Smooth muscle cell (in vitro differentiated cells): ENCODE data around the gene DCST2. TPM values are rescaled to one million over a fixed set of nuclear protein-coding genes. Genes with fewer than 3 reads are reported as not detected.

Experiments used
- DNase-seq: peaks from one replicate; lab custom pipeline; 2025; ENCODE audit not compliant: unreplicated experiment; lab: John Stamatoyannopoulos, UW
- H2AFZ ChIP-seq: fragments of 200-600 bp; sonication (generic); 2 replicates; pipeline ENCODE4 v1.6.0; 2016; ENCODE audit warnings: antibody characterized with exemption, low read depth, mild to moderate bottlenecking
- H3F3A ChIP-seq: fragments of 200-600 bp; sonication (generic); 2 replicates; pipeline ENCODE4 v1.6.0; 2017; ENCODE audit warnings: antibody characterized with exemption, low read depth
- H3K27ac ChIP-seq: fragments of 200-600 bp; sonication (generic); 2 replicates; pipeline ENCODE4 v1.5.1; 2016; ENCODE audit warnings: low read depth, mild to moderate bottlenecking
- H3K27me3 ChIP-seq: fragments of 200-600 bp; sonication (generic); 2 replicates; pipeline ENCODE4 v1.6.1; 2016; ENCODE audit warnings: low read depth, mild to moderate bottlenecking
- H3K36me3 ChIP-seq: fragments of 200-600 bp; sonication (generic); 2 replicates; pipeline ENCODE4 v1.5.1; 2016; ENCODE audit warnings: low read depth
- H3K4me1 ChIP-seq: fragments of 200-600 bp; sonication (generic); 2 replicates; pipeline ENCODE4 v1.5.1; 2016; ENCODE audit warnings: low read depth
- H3K4me2 ChIP-seq: fragments of 200-600 bp; sonication (generic); 2 replicates; pipeline ENCODE4 v1.6.0; 2016; ENCODE audit warnings: mild to moderate bottlenecking
- H3K4me3 ChIP-seq: fragments of 200-600 bp; sonication (generic); 2 replicates; pipeline ENCODE4 v1.5.1; 2016; ENCODE audit warnings: mild to moderate bottlenecking
- H3K79me2 ChIP-seq: fragments of 200-600 bp; sonication (generic); 2 replicates; pipeline ENCODE4 v1.6.0; 2016; ENCODE audit warnings: low read depth, mild to moderate bottlenecking
- H3K9ac ChIP-seq: fragments of 200-600 bp; sonication (generic); 2 replicates; pipeline ENCODE4 v1.6.0; 2016; ENCODE audit warnings: low read depth
- H3K9me3 ChIP-seq: fragments of 200-600 bp; sonication (generic); replicated peaks from 2 replicates; pipeline ENCODE4 v1.5.1; 2016; ENCODE audit warnings: low read depth
- H4K20me1 ChIP-seq: fragments of 200-600 bp; sonication (generic); 2 replicates; pipeline ENCODE4 v1.6.0; 2016; ENCODE audit warnings: low read depth
- WGBS: methylation state at CpG from one replicate; pipeline ENCODE4 v1.1.7; 2016; ENCODE audit warnings: low lambda C conversion rate; 5-methylcytosine and 5-hydroxymethylcytosine counted together
- polyA plus RNA-seq: library from polyadenylated mRNA; unstranded; fragments of >200 nt; fragmentation: Nextera tagmentation; extraction: Ambion mirVana; gene quantifications from 2 replicates; pipeline ENCODE4 v1.2.1, GENCODE V29; 2016
- total RNA-seq: library from RNA; depleted of rRNA; stranded (reverse); fragments of >200 nt; gene quantifications from 2 replicates; pipeline ENCODE4 v1.2.3, GENCODE V29; 2014
- TF ChIP-seq, protein P1 (sequence below): fragments of 200-600 bp; sonication (generic); IDR thresholded peaks from 2 replicates; pipeline ENCODE4 v1.5.1; 2017; ENCODE audit warnings: borderline replicate concordance, mild to moderate bottlenecking, antibody characterized with exemption; ENCODE audit not compliant: insufficient read depth, poor library complexity, severe bottlenecking

DCST2 gene
- total and polyA plus RNA-seq, 2 experiments from 2014 or later = 1.3 TPM; not detected in 1

DNA sequence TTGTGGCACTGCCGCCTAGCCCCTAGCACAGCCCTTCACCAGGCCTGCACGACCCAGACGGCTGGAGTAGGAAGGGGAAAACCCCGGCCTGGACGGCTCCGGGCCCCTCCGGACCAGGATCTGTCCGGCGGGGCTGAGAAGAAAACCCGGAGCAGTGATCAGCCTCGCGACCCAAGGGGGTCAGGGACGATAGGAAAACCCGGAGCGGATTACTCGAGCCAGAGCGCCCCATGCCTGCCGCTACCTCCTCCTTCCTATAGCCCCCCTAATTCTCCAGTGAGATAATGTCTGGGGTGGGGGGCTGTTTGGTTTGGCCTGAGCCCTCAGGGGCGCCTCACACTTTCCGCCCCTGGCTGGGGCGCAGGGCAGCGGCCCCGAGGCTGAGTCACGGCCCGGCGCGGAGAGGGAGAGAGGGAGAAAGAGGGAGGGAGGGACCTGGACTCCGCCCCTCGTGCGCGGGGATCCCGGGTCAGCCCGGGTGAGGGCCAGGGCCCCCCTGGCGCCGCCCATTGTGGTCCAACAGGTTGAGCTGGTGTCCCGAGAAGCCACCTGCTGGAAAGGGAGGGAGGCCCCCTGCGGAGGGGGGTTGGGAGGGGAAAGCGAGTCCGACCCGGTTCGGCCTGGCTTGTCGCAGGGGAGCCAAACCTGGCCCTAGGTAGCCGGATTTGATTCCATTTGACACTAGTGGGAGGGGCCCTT is 32.7 kb downstream of the DCST2 start:
- H2AFZ ChIP-seq = peak overlapping the region; percentile 63
- peak overlapping the region; percentile 86 for H3K4me2 ChIP-seq
- peaks cover under 1% of the 10 kb centered on the region for H4K20me1 ChIP-seq
- no peaks in the 10 kb centered on the region for H3K36me3 ChIP-seq
- H3K79me2 ChIP-seq = peaks cover 28% of the 10 kb centered on the region
- H3K27ac ChIP-seq = peak overlapping the region; percentile 95
- no peaks in the 10 kb centered on the region for H3K27me3 ChIP-seq
- no peaks in the 10 kb centered on the region for H3K9me3 ChIP-seq
- peak overlapping the region; percentile 73 for H3K4me3 ChIP-seq
- peak; percentile 93 for DNase-seq
- peaks cover 16% of the 10 kb centered on the region for H3K4me1 ChIP-seq
- WGBS = 1% methylated on average over 30 of the region's 43 CpGs
- H3F3A ChIP-seq = peaks cover 10% of the 10 kb centered on the region
- TF ChIP-seq, protein P1, sequence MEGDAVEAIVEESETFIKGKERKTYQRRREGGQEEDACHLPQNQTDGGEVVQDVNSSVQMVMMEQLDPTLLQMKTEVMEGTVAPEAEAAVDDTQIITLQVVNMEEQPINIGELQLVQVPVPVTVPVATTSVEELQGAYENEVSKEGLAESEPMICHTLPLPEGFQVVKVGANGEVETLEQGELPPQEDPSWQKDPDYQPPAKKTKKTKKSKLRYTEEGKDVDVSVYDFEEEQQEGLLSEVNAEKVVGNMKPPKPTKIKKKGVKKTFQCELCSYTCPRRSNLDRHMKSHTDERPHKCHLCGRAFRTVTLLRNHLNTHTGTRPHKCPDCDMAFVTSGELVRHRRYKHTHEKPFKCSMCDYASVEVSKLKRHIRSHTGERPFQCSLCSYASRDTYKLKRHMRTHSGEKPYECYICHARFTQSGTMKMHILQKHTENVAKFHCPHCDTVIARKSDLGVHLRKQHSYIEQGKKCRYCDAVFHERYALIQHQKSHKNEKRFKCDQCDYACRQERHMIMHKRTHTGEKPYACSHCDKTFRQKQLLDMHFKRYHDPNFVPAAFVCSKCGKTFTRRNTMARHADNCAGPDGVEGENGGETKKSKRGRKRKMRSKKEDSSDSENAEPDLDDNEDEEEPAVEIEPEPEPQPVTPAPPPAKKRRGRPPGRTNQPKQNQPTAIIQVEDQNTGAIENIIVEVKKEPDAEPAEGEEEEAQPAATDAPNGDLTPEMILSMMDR = no peak
- peak overlapping the region; percentile 84 for H3K9ac ChIP-seq

DNA sequence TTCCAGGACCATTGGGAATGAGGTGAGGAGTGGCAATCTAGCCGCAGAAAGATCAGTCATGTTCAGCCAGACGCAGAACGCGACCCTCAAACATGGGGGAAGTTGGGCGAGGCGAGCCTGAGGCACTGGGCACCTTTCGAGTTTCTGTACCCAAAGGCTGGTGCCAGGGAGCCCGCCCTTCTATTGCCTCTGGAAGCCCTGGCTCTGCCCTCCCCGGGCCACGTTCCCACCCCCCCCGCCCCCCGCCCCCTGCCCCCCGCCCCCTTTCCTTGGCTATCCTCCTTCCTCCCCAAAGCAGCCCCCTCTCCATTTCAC is 33.2 kb downstream of the DCST2 start:
- DNase-seq = no peak
- no peak overlapping the region for H2AFZ ChIP-seq

DNA sequence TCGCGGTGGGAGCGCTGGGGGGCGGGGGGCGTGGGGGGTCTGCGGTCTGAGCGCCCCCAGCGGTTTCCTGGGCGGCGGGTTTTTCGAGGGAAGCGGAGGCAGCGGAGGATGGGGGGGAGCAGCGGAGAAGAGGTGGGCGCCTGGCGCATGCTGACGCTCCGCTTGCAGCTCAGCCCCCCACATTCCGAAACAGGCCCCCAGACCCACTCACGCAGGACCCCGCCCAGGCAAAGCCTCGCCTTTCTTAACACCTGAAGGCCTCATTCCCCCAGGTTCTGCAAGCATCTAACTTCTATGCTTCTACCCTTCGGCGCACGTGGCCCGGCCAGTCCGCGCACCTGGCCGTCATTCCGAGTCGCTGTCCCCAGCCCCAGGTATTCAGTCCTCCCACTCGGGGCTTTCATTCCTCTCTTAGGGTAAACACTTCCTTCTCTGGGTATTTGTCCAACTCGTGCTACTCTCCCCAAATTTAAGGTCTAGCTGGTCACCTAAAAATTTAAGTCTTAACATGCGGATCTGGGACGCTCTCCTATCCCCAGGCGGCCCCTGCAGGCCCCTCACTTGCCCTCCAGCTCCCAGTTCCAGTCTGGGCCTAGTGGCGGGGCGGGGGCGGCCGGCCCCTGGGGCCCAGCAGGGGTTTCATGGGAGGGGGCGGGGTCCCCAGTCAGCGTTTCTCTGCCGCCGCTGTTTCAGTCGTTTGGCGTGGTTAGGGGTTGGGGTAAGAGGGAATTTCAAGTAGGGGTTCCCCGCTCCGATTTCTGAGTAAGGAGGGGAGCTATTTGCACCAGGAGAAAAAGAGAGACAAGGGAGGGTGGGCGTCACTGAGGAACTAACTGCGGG is 33.8 kb downstream of the DCST2 start:
- Histone ChIP-seq H4K20me1 (no peaks in the 10 kb centered on the region), H3K9me3 (no peaks in the 10 kb centered on the region), H3K4me2 (peak overlapping the region; percentile 86), H2AFZ (no peak overlapping the region), H3K4me1 (peaks cover 16% of the 10 kb centered on the region), H3K79me2 (peaks cover 23% of the 10 kb centered on the region), H3K4me3 (peak overlapping the region; percentile 73), H3K27me3 (no peaks in the 10 kb centered on the region), H3F3A (peaks cover 10% of the 10 kb centered on the region), H3K27ac (peak overlapping the region; percentile 95), H3K36me3 (no peaks in the 10 kb centered on the region), H3K9ac (peak overlapping the region; percentile 84)
- WGBS = under 1% methylated on average over 41 of the region's 50 CpGs
- DNase-seq = peak; percentile 49
- TF ChIP-seq, protein P1 = peak; percentile 6

More for the DNA sequence above, 33.2 kb downstream of the DCST2 start:
- Histone ChIP-seq H3K4me1 (peaks cover 16% of the 10 kb centered on the region), H3K9me3 (no peaks in the 10 kb centered on the region), H3K79me2 (peaks cover 28% of the 10 kb centered on the region), H4K20me1 (no peaks in the 10 kb centered on the region), H3K27ac (peak overlapping the region; percentile 95), H3K9ac (peak overlapping the region; percentile 84), H3K27me3 (no peaks in the 10 kb centered on the region), H3K36me3 (no peaks in the 10 kb centered on the region), H3K4me3 (peak overlapping the region; percentile 73), H3F3A (peaks cover 10% of the 10 kb centered on the region), H3K4me2 (peak overlapping the region; percentile 86)
- TF ChIP-seq, protein P1 = no peak
- WGBS = 2% methylated on average over 7 of the region's 13 CpGs
